SKM-1 (cell line): ENCODE data around the gene PRMT3.
"Not testable (repeated sequence)": the region's sequence is repeated elsewhere in the genome, so short reads cannot be mapped to it uniquely, and the experiment has no call there.

Source experiments
- DNase-seq: peaks from one replicate; lab custom pipeline; 2025; ENCODE audit not compliant: unreplicated experiment; lab: John Stamatoyannopoulos, UW

Gene PRMT3

GRCh38 chr11:20387261-20388095 is at the start of gene PRMT3:
PRMT3 (plus strand) TSS chr11:20387716; CDS start chr11:20387747, 31 bp downstream.
- DNase-seq: peak; percentile 98

- DNase-seq: no peak
Observed at GRCh38 chr11:20342347-20343141, 45.0 kb upstream of the PRMT3 start.

- no peak for DNase-seq
Observed at GRCh38 chr11:20351136-20351535, 36.4 kb upstream of the PRMT3 start.

- no peak for DNase-seq
Observed at GRCh38 chr11:20351751-20352262, 35.7 kb upstream of the PRMT3 start.

GRCh38 chr11:20353829-20354434 is 33.6 kb upstream of the PRMT3 start:
- peak; percentile 50 for DNase-seq

GRCh38 chr11:20355221-20356219 is 32.0 kb upstream of the PRMT3 start:
- peak; percentile 30 for DNase-seq

GRCh38 chr11:20357150-20357549 is 30.4 kb upstream of the PRMT3 start:
- DNase-seq: no peak

- DNase-seq: no peak
Observed at GRCh38 chr11:20360650-20361049, 26.9 kb upstream of the PRMT3 start.

GRCh38 chr11:20362481-20362880 is 25.0 kb upstream of the PRMT3 start:
- no peak for DNase-seq

- no peak for DNase-seq
Observed at GRCh38 chr11:20363149-20363499, 24.4 kb upstream of the PRMT3 start.

GRCh38 chr11:20363500-20364340 is 23.8 kb upstream of the PRMT3 start, which contains the start of gene HTATIP2:
HTATIP2 (plus strand) TSS chr11:20363714; CDS start chr11:20364238, 524 bp downstream.
- peak; percentile 17 for DNase-seq

GRCh38 chr11:20364341-20364792 is 23.1 kb upstream of the PRMT3 start:
- no peak for DNase-seq

- DNase-seq: not testable (repeated sequence)
Observed at GRCh38 chr11:20365465-20365864, 22.1 kb upstream of the PRMT3 start.

GRCh38 chr11:20367313-20367948 is 20.1 kb upstream of the PRMT3 start:
- no peak for DNase-seq

- DNase-seq: no peak
Observed at GRCh38 chr11:20368438-20368837, 19.1 kb upstream of the PRMT3 start.

- DNase-seq: no peak
Observed at GRCh38 chr11:20369826-20370225, 17.7 kb upstream of the PRMT3 start.

- DNase-seq: no peak
Observed at GRCh38 chr11:20372081-20372626, 15.4 kb upstream of the PRMT3 start.

- DNase-seq: no peak
Observed at GRCh38 chr11:20373147-20373546, 14.4 kb upstream of the PRMT3 start.
